NCI-H146 treated with DMSO at 0.1 percent for 48 hours (cell line): ENCODE results near the gene CHST13.

Experiments used
- DNase-seq: peaks from one replicate; lab custom pipeline; 2025; ENCODE audit not compliant: unreplicated experiment; lab: John Stamatoyannopoulos, UW

CHST13 gene, protein sequence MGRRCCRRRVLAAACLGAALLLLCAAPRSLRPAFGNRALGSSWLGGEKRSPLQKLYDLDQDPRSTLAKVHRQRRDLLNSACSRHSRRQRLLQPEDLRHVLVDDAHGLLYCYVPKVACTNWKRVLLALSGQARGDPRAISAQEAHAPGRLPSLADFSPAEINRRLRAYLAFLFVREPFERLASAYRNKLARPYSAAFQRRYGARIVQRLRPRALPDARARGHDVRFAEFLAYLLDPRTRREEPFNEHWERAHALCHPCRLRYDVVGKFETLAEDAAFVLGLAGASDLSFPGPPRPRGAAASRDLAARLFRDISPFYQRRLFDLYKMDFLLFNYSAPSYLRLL

GRCh38 chr3:126523745-126524428 lies at the start of gene CHST13:
CHST13 (plus strand) TSS chr3:126524155; CDS start chr3:126524333, 178 bp downstream.
- DNase-seq: peak; percentile 57

- no peak for DNase-seq
These were observed 49.2 kb upstream of the CHST13 start for GRCh38 chr3:126474498-126475412.

- DNase-seq: peak; percentile 90
These were observed 48.4 kb upstream of the CHST13 start, which contains the start of gene ZXDC for GRCh38 chr3:126475413-126476114. ZXDC (minus strand) TSS chr3:126475891; CDS start chr3:126475865, 26 bp downstream.

GRCh38 chr3:126476166-126477060 lies 47.5 kb upstream of the CHST13 start:
- peak; percentile 77 for DNase-seq

GRCh38 chr3:126477061-126477380 lies 46.9 kb upstream of the CHST13 start:
- no peak for DNase-seq

DNA sequence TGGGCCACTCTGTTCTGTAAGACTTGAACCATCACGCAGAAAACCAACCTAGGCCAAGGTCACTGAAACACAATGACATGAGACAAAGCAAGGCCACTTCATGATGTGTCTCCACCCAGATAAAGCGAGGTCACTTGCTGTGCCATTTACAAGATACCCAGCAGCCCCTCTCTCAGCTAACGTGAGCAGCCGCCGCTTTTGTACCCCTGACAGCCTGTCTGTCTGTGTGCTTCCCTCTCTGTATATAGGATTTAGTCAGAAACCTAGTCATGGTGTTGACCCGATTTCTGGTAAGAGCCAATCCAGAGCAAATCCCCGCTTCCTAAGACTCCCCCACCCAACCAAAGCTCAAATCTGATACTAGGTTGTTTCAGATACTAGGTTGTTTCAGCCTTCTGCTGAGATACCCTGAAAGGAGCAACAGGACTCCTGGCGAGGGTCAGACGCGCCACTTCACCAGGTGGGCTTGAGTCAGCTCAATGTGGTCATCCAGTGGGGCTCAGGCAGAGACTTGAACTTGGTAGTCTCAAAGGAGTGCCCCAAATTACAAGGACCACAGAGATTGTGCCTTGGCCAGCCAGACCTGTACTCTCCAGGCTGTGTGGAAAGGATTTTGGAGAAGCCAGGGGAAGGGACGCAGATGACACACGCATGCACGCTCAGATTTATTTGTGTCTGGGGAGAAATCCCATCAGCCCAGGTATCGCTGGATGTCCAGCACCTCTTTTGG lies 45.2 kb upstream of the CHST13 start:
- DNase-seq: no peak

GRCh38 chr3:126479642-126480041 lies 44.3 kb upstream of the CHST13 start:
- no peak for DNase-seq

GRCh38 chr3:126480206-126480605 lies 43.7 kb upstream of the CHST13 start:
- DNase-seq: no peak

GRCh38 chr3:126480861-126481260 lies 43.1 kb upstream of the CHST13 start:
- DNase-seq: no peak

DNA sequence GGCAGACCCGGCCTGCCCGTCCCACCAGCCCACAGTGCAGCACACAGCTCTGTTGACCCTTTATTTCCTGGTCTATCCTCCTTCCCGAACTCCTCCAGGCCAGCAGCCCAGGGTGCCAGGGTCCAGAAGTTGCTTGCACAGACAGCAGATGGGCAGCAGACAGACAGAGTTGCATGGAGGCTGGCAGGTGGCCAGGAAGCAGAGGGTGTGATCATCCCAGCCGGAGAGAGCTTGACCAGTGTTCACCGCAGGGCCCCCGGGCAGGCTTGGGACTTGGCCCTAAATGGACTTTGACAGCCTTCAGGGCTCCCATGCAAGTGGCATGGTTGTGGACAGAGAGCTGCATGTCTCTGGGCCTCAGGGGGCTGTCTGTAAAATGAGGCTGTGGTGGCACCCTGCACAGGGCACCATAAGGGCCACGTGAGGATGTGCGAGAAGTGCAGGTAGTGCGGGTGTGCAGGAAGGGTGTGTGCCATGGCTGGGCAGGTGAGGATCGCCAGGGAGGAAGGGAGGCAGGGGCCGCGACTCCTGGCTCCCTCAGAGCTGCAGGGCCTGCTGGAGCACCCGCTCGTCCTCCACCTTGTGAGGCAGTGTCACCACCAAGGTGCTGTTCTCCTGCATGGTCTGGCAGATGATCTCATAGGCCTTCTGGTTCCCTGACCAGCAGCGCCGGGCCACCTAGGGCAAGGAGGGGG lies 42.0 kb upstream of the CHST13 start:
- peak; percentile 13 for DNase-seq

- DNase-seq: no peak
These were observed 41.3 kb upstream of the CHST13 start for GRCh38 chr3:126482503-126483255.

DNA sequence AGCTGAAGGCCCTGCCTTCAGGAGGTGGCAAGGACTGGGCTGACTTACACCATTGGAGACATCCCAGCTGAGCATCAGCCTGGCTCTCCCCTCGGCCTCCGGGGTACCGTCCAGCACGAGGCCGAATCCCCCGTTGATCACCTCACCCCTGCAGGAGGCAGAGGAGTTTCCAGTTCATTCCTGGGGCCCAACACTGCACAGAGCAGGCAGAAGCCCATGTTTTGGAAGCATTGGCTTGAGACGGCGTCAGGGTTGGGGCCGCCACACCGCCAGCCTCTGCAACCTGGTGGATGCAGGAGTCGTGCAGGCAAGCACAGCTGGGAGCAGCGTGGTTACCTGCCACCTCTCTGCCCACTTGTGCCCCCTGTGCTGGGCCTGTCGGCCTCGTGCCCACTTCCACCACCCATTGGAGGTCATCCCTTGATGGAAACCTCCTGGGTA lies 40.6 kb upstream of the CHST13 start:
- no peak for DNase-seq

DNA sequence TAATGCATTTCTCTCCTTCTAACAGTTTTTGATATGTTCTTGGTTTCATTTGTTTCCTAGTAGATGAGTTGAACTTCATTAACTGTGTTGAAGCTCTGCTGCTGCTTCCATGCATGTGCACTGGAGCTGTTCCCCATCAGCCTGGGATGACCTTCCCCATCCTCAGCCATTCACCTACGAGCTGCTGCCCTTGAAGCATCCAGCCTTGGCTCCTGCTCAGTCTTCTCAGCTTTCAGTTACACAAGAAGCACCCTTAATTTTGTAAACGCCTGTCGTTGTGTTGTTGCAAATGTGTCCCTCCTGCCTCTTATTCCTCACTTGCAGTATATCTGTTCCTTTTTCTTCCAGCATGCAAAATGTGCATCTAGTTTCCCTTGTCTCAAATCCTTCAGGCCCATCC lies 39.8 kb upstream of the CHST13 start:
- no peak for DNase-seq

DNA sequence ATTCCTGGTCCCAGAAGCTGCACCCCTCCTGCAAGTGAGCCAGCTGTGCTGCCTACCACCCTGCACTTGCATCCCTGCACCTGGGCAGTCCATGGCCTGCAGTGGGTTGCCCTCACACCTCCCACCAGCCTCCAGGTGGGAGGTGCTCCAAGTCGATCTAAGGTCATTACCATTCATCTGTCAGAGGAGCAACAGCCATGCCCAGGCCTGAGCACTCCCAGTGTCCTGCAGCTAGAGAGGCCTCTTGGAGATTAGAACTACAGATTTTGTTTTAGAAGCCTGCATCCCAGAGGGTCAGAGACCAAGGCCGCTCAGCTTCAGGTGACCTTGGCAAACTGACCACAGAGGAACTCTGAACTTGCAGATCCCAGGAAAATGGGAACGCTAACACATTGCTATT lies 39.3 kb upstream of the CHST13 start:
- DNase-seq: no peak

DNA sequence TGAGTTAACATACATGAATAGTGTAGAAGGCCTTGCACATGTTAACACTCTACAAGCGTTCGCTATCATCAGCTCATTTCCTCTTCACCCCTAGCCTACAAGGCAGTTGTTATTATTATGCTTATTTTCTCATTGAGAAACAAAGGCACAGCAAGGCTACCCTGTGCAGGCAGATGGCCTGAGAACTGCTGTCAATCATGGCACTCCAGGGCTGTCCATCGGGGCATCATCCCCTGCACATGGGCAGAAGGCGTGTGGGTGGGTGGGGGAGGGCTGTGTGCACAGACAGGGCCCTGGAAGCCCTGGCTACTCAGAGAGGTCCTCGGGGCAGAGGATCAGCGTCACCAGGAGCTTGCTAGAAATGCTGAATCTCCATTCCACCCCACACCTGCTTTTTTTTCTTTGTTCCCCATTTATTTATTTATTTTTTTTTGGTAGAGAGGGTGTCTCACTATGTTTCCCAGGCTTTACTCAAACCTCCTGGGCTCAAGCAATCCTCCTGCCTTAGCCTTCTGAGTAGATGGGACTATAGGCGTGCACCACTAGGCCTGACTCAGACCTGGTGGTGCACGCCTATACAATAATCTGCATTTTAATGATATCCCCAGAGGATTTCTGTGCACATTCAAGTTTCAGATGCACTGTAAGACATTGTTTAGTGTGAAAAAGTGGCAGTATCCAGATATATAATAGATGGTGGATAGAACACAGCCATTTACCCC lies 38.6 kb upstream of the CHST13 start:
- DNase-seq: no peak

GRCh38 chr3:126485956-126486355 lies 38.0 kb upstream of the CHST13 start:
- DNase-seq: no peak

- DNase-seq: no peak
These were observed 37.6 kb upstream of the CHST13 start for GRCh38 chr3:126486360-126486847.
